IPS DF 6.9 (cell line): ENCODE results near the gene SLC18A3.

Experiments used
- DNase-seq: peaks from one replicate; pipeline ENCODE4 v3.0.0-alpha.2; 2013; ENCODE audit warnings: low read depth, low spot score
- H3K27ac ChIP-seq: one replicate; pipeline ENCODE4 v1.5.1; 2013; ENCODE audit warnings: low read length, control low read depth
- H3K27me3 ChIP-seq: 2 replicates; pipeline ENCODE4 v1.6.1; 2013; ENCODE audit warnings: mild to moderate bottlenecking, low read length; ENCODE audit not compliant: control insufficient read depth, insufficient read depth
- H3K36me3 ChIP-seq: 2 replicates; pipeline ENCODE4 v1.6.1; 2013; ENCODE audit warnings: low read length; ENCODE audit not compliant: control insufficient read depth, insufficient read depth
- H3K4me1 ChIP-seq: 2 replicates; pipeline ENCODE4 v1.6.1; 2013; ENCODE audit warnings: low read length; ENCODE audit not compliant: control insufficient read depth, insufficient read depth
- H3K4me3 ChIP-seq: 2 replicates; pipeline ENCODE4 v1.5.1; 2013; ENCODE audit warnings: mild to moderate bottlenecking, low read length
- H3K9me3 ChIP-seq: 2 replicates; pipeline ENCODE4 v1.6.1; 2013; ENCODE audit warnings: low read length, inconsistent platforms; ENCODE audit not compliant: control insufficient read depth, insufficient read depth
- WGBS: extraction: QIAGEN DNeasy Blood & Tissue Kit; methylation state at CpG from one replicate; pipeline ENCODE4 v1.1.7; 2013; ENCODE audit warnings: mixed read lengths, missing lambda C conversion rate; ENCODE audit not compliant: insufficient read length, insufficient coverage; 5-methylcytosine and 5-hydroxymethylcytosine counted together

Gene SLC18A3

DNA sequence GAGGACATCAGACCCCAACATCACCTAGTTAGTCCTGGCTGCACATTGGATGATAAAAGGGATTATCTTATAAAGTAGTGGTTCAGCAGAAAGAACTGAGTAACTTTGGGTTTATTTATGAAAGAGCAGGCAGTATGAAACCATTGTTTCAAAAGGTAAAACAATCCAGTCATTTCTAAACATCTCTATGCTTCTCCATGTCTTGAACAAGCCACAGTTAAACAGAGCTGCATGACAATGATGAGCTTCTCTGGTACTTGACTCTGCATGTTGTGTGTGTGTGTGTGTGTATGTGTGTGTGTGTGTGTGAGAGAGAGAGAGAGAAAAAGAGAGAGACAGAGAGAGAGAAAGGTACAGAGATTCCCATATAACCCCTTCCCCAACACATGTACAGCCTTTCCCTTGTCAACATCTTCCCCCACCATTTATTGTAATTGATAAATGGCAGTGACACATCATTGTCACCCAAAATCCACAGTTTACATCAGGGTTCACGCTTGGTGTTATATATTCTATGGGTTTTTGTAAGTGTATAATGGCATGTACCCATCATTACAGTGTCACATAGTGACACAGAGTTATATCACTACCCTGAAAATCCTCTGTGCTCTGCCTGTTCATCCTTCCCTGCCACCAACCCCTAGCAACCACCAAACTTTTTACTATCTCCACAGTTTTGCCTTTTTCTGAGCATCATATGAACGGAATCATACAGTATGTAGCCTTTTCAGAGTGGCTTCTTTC is 32.8 kb upstream of the SLC18A3 start:
- Histone ChIP-seq H3K4me3 (no peak overlapping the region), H3K27me3 (no peaks in the 10 kb centered on the region), H3K9me3 (no peaks in the 10 kb centered on the region), H3K4me1 (no peaks in the 10 kb centered on the region), H3K27ac (no peak overlapping the region), H3K36me3 (no peaks in the 10 kb centered on the region)
- DNase-seq, result no peak
- no CpG with 5 or more reads among the region's 2 CpGs for WGBS

DNA sequence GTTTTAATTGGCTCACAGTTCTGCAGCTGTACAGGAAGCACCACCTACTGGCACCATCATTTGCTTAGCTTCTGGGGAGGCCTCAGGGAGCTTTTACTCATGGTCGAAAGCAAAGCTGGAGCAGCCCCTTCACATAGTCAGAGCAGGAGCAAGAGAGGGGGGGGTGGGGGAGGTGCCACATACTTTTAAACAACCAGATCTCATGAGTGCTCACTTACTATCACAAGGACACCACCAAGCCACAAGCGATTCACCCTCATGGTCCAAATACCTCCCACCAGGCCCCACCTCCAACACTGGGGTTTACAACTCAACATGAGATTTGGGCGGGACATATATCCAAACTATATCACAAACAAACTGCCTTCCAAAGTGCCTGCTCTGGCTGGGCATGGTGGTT is 31.7 kb upstream of the SLC18A3 start:
- no CpG with 5 or more reads among the region's 3 CpGs for WGBS
- Histone ChIP-seq H3K4me1 (no peaks in the 10 kb centered on the region), H3K4me3 (no peak overlapping the region), H3K27ac (no peak overlapping the region), H3K9me3 (no peaks in the 10 kb centered on the region), H3K27me3 (no peaks in the 10 kb centered on the region), H3K36me3 (no peaks in the 10 kb centered on the region)
- DNase-seq, result no peak

- Histone ChIP-seq H3K4me3 (no peak overlapping the region; the same call in 1 of the 2 replicates), H3K9me3 (no peaks in the 10 kb centered on the region), H3K4me1 (no peaks in the 10 kb centered on the region), H3K27me3 (no peaks in the 10 kb centered on the region), H3K36me3 (no peaks in the 10 kb centered on the region), H3K27ac (no peak overlapping the region)
- no peak for DNase-seq
- WGBS, result no CpG with 5 or more reads among the region's 2 CpGs
Measured at GRCh38 chr10:49579621-49580020, 30.5 kb upstream of the SLC18A3 start.

DNA sequence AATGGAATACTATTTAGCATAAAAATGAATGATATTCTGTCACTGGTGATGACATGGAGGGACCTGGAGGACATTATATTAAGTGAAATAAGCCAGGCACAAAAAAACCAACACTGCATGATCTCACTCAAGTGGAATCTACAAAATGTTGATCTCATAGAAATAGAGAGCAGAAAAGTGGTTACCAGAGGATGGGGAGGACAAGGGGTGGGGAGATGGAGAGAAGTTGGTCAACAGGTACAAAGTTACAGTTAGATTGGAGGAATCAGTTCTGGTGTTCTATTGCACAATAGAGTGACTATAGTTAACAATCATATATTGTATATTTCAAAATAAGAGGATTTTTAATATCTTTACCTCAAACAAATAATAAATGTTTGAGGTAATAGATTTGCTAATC is 24.7 kb upstream of the SLC18A3 start:
- no peaks in the 10 kb centered on the region for H3K27me3 ChIP-seq
- H3K9me3 ChIP-seq, result no peaks in the 10 kb centered on the region
- H3K4me3 ChIP-seq, result no peak overlapping the region
- H3K36me3 ChIP-seq, result no peaks in the 10 kb centered on the region
- H3K4me1 ChIP-seq, result no peaks in the 10 kb centered on the region
- H3K27ac ChIP-seq, result no peak overlapping the region
- no peak for DNase-seq

DNA sequence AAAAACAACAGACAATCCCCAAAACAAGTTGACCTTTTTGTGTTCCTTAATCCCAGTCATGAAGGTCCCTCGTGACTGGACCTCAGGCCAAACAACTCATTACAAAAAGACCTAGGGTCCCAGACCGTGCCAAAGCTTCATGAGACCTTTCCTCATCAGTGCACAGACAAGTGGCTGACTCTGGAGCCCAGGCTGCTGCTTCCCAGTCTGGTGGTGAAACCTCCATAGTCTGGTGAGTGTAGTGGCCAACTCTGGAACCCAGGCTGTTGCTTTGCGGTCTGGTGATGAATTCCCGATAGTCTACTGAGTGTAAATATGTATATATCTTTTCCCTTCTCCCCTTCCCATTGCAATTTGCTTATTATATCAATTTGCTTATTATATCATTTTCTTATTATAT is 22.1 kb upstream of the SLC18A3 start:
- no CpG with 5 or more reads among the region's 4 CpGs for WGBS
- H3K4me3 ChIP-seq, result no peak overlapping the region
- no peaks in the 10 kb centered on the region for H3K36me3 ChIP-seq
- no peak for DNase-seq
- no peaks in the 10 kb centered on the region for H3K9me3 ChIP-seq
- no peaks in the 10 kb centered on the region for H3K4me1 ChIP-seq
- no peaks in the 10 kb centered on the region for H3K27me3 ChIP-seq
- no peak overlapping the region for H3K27ac ChIP-seq

DNA sequence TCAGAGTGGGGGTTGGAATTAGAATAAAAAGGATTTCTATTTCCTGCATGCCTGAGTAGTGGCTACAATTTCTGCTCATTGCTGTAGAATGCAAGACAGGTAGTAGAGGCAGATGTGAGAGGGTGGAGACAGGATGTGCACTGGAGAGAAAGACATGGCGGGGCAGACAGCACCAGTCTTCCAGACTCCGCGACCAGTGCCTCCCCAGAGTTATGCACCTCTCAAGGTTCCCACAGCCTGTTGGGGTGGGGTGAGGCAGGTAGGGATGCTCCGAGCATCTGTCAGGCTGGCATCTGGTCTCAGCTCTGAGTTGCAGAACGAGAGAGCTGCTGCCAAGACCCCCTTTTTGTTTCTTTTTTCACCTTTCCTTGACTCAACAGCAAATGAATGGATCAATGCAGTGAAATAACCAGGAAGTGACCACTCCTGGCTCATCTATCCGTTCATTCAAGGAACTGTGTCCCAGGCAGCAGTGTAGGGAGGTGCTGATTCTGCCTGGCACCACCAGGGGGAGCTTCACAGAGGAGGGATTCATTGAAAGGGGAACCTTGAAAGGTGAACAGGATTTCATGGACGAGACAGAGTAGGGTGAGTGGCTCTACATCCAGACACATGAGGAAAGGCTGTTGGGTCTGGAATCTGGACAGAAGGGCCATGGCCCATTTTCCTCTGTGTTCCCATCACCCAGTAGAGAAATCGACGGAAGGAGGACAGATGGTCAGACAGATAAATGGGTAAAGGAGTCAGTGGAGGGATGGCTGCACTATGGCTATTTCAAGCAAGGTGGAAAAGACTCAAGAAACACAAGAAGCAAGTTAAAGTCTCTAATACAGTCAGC is 17.2 kb upstream of the SLC18A3 start:
- no peak overlapping the region for H3K4me3 ChIP-seq
- no CpG with 5 or more reads among the region's 9 CpGs for WGBS
- no peak overlapping the region for H3K27ac ChIP-seq
- H3K27me3 ChIP-seq, result no peaks in the 10 kb centered on the region
- peaks cover 1% of the 10 kb centered on the region; the same call in 1 of the 2 replicates for H3K4me1 ChIP-seq
- no peak for DNase-seq
- no peaks in the 10 kb centered on the region for H3K9me3 ChIP-seq
- no peaks in the 10 kb centered on the region for H3K36me3 ChIP-seq

DNA sequence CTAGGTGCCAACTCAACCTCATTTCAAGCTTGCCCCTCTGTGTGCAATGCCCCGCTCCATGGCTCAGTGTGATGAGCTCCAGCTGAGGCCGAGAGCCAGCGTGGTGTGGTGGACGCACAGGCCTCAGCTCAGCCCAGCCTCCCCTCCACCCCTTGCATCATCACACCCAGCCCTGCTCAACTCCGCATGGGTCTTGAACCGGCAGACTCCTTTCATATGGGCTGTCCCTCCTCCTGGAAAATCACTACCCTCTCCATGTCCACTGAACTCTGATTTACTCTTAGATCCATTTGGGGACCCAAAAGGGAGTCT is 16.6 kb upstream of the SLC18A3 start:
- DNase-seq, result no peak
- Histone ChIP-seq H3K4me3 (no peak overlapping the region), H3K36me3 (no peaks in the 10 kb centered on the region), H3K4me1 (peaks cover 1% of the 10 kb centered on the region; the same call in 1 of the 2 replicates), H3K27me3 (no peaks in the 10 kb centered on the region), H3K27ac (no peak overlapping the region), H3K9me3 (no peaks in the 10 kb centered on the region)
- WGBS, result no CpG with 5 or more reads among the region's 6 CpGs

DNA sequence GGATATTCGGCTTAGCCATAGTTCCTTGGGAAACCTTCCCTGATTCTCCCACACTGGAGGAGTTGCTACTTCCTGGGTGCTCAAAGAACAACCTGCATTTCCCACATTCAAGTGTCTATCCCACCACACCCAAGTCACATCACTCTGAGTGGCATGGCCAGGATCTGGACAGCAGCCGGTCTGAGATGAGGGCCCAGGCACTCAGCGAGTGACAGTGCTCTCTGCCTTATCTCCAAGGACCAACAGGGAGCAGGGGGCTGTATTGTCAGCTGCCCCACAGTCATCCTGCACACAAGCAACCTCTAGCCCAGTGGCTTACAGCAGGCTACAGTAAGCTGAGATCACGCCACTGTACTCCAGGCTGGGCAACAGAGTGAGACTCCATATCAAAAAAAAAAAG is 16.1 kb upstream of the SLC18A3 start:
- Histone ChIP-seq H3K36me3 (no peaks in the 10 kb centered on the region), H3K27ac (no peak overlapping the region)
- no CpG with 5 or more reads among the region's 4 CpGs for WGBS

GRCh38 chr10:49594594-49594993 is 15.5 kb upstream of the SLC18A3 start:
- H3K36me3 ChIP-seq, result no peaks in the 10 kb centered on the region
- H3K9me3 ChIP-seq, result no peaks in the 10 kb centered on the region
- WGBS, result no CpG with 5 or more reads among the region's 6 CpGs
- no peaks in the 10 kb centered on the region for H3K27me3 ChIP-seq
- peaks cover 1% of the 10 kb centered on the region; the same call in 1 of the 2 replicates for H3K4me1 ChIP-seq
- no peak overlapping the region for H3K27ac ChIP-seq
- no peak for DNase-seq
- no peak overlapping the region for H3K4me3 ChIP-seq

More for the DNA sequence above, 16.1 kb upstream of the SLC18A3 start:
- no peaks in the 10 kb centered on the region for H3K9me3 ChIP-seq
- no peak for DNase-seq
- H3K4me1 ChIP-seq, result peaks cover 1% of the 10 kb centered on the region; the same call in 1 of the 2 replicates
- no peaks in the 10 kb centered on the region for H3K27me3 ChIP-seq
- H3K4me3 ChIP-seq, result no peak overlapping the region

DNA sequence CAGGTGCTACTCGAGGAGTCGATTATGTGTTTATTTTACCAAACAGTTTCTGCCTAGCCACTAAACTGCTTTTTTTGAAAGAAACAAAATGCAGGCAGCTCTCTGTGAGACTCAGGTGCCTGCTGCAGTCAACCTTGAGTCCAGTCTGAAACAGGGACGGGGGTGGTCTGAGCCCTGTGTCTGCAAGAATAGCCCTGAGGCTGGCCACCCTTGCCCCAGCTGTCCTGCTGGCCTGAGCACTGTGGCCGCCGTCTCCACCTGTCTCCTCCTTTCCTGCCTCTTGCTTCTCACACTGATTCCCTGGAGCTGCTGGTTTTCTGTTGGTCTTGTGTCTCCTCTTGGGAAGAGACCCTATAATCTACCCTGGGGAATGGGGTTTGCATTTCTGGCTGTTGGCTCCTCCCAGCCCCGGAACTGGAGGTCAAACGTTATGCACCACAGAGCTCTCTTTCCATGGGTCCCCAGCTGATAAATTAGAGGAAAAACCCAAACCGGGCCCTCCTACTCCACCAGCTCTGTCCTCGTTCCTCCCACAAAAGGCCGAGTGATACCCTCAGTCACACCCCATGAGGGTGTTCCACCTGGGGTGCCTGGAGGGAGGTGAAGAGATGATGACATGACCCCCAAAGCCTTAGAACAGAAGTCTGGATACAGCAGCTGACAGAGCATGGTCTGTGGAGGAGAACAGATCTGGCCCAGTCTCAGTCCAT is 15.0 kb upstream of the SLC18A3 start:
- WGBS, result no CpG with 5 or more reads among the region's 10 CpGs

More for the DNA sequence above, 15.0 kb upstream of the SLC18A3 start:
- peaks cover 1% of the 10 kb centered on the region; the same call in 1 of the 2 replicates for H3K4me1 ChIP-seq
- H3K27me3 ChIP-seq, result no peaks in the 10 kb centered on the region
- no peak overlapping the region for H3K27ac ChIP-seq
- no peak overlapping the region for H3K4me3 ChIP-seq
- no peaks in the 10 kb centered on the region for H3K36me3 ChIP-seq
- H3K9me3 ChIP-seq, result no peaks in the 10 kb centered on the region
- no peak for DNase-seq
